Measurements from ENCODE around the gene RPRD1A.

The RPRD1A gene

GRCh38 chr18:36108601-36109000 is 41.2 kb upstream of the RPRD1A start:
- TF ChIP-seq POLR2A (IDR thresholded peaks at IDR 0.05; ENCODE audit: extremely low read depth, insufficient read length) (no peak), MAX (IDR thresholded peaks at IDR 0.05; ENCODE audit: low read depth, low read length) (no peak), CTCF (IDR thresholded peaks at IDR 0.05; ENCODE audit: low read depth, low read length) (no peak), MYC (IDR thresholded peaks at IDR 0.05; ENCODE audit: low read depth, low read length) (no peak)
- H3K4me3 ChIP-seq (ENCODE audit: low read depth, low read length): no peak overlapping the region
- no peak for DNase-seq (ENCODE audit: low read depth)

- no peak overlapping the region for H3K4me3 ChIP-seq (ENCODE audit: low read depth, low read length)
- no peak for DNase-seq (ENCODE audit: low read depth)
- TF ChIP-seq CTCF (IDR thresholded peaks at IDR 0.05; ENCODE audit: low read depth, low read length) (no peak), MAX (IDR thresholded peaks at IDR 0.05; ENCODE audit: low read depth, low read length) (no peak), MYC (IDR thresholded peaks at IDR 0.05; ENCODE audit: low read depth, low read length) (no peak), POLR2A (IDR thresholded peaks at IDR 0.05; ENCODE audit: extremely low read depth, insufficient read length) (no peak)
Observed at GRCh38 chr18:36108196-36108595, 40.8 kb upstream of the RPRD1A start.

- no peak overlapping the region for H3K4me3 ChIP-seq (ENCODE audit: low read depth, low read length)
- DNase-seq (ENCODE audit: low read depth): no peak
- TF ChIP-seq CTCF (IDR thresholded peaks at IDR 0.05; ENCODE audit: low read depth, low read length): no peak
- no peak for TF ChIP-seq POLR2A (IDR thresholded peaks at IDR 0.05; ENCODE audit: extremely low read depth, insufficient read length)
- TF ChIP-seq MAX (IDR thresholded peaks at IDR 0.05; ENCODE audit: low read depth, low read length): no peak
- TF ChIP-seq MYC (IDR thresholded peaks at IDR 0.05; ENCODE audit: low read depth, low read length): no peak
Observed at GRCh38 chr18:36107477-36107876, 40.1 kb upstream of the RPRD1A start.

- TF ChIP-seq POLR2A (IDR thresholded peaks at IDR 0.05; ENCODE audit: extremely low read depth, insufficient read length) (no peak), CTCF (IDR thresholded peaks at IDR 0.05; ENCODE audit: low read depth, low read length) (no peak), MAX (IDR thresholded peaks at IDR 0.05; ENCODE audit: low read depth, low read length) (no peak), MYC (IDR thresholded peaks at IDR 0.05; ENCODE audit: low read depth, low read length) (no peak)
- H3K4me3 ChIP-seq (ENCODE audit: low read depth, low read length): no peak overlapping the region
- DNase-seq (ENCODE audit: low read depth): no peak
Observed at GRCh38 chr18:36104749-36105148, 37.4 kb upstream of the RPRD1A start.

GRCh38 chr18:36101943-36102342 is 34.6 kb upstream of the RPRD1A start:
- DNase-seq (ENCODE audit: low read depth): no peak

More at GRCh38 chr18:36101943-36102342, 34.6 kb upstream of the RPRD1A start:
- H3K4me3 ChIP-seq (ENCODE audit: low read depth, low read length): no peak overlapping the region
- TF ChIP-seq CTCF (IDR thresholded peaks at IDR 0.05; ENCODE audit: low read depth, low read length) (no peak), MAX (IDR thresholded peaks at IDR 0.05; ENCODE audit: low read depth, low read length) (no peak), POLR2A (IDR thresholded peaks at IDR 0.05; ENCODE audit: extremely low read depth, insufficient read length) (no peak), MYC (IDR thresholded peaks at IDR 0.05; ENCODE audit: low read depth, low read length) (no peak)

Measured in NB4 (cell line).